GM11168 (cell line): ENCODE data around the gene DNASE2B.

Source experiments
- in situ Hi-C: fragments of 300-500 bp; cut with MboI; formaldehyde crosslinking; loops from one replicate; pipeline ENCODE4 v1.12.0; 2022; ENCODE audit warnings: low sequenced_read_pairs; ENCODE audit not compliant: unreplicated experiment

The DNASE2B gene

DNA sequence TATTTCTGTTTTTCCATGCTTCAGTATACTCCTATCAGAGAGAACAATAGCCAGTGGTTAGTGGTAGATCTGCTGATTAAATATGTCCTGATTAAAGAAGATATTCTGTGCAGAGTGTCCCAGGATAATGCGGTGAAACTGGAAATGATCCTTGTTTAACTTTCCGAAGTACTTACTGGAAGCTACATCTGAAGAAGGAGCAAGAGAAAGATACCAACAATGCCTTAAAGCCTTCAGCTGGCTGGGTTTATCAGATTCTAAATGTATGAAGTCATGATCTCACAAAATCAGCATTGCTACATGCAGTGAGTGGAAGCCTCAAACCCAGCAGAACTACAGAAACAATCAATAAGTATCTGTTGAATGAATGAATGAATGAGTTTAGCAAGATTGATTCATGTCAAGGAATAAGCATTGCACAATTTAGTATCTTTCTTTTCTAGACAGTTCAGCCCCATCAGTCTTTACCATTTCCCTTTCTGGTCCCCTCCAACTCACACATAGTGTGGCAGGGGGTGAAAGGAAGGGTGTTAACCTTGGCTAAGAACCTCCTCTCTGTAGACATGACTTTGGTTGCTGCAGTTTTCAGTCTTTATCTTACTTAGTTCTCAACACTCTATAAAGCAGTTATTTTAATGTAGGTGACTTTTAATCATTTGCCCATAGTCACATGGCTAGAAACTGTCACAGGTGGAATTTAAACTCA is 24.7 kb upstream of the DNASE2B start:
- in situ Hi-C loops: no loop called here

DNA sequence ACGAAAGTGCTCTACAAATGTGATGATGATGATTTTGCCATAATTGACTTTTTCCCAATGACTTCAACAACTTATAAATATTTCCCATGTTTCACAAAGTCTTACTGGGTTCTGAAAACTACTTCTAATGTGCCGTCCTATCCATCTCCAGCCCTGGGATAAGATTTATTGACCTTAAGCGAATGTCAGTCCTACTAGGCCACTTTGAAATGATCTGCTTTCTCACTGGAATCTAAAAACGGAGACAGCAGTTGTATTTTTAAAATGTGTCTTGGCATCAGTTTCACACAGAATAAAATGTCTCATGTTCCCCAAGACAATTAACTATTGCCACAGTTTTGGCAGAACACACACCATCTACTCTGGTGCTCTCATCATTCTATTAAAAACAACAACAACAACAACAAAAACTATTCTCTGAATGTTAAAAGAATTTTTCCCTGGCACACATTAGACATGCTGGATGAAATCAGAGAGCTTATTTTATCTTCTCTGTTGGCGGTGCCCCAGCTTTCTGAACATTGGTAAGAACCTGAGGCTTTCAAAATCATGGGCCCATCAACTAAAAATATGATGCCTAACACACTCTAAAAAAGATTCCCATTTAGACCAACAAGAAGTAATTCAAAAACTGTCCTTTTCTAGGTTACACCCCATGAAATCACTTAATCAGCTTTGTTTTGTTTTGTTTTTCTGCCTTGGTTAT is 23.1 kb upstream of the DNASE2B start:
- in situ Hi-C loops: no loop called here

GRCh38 chr1:84376000-84376910 is 22.0 kb upstream of the DNASE2B start:
- in situ Hi-C loops: no loop called here

DNA sequence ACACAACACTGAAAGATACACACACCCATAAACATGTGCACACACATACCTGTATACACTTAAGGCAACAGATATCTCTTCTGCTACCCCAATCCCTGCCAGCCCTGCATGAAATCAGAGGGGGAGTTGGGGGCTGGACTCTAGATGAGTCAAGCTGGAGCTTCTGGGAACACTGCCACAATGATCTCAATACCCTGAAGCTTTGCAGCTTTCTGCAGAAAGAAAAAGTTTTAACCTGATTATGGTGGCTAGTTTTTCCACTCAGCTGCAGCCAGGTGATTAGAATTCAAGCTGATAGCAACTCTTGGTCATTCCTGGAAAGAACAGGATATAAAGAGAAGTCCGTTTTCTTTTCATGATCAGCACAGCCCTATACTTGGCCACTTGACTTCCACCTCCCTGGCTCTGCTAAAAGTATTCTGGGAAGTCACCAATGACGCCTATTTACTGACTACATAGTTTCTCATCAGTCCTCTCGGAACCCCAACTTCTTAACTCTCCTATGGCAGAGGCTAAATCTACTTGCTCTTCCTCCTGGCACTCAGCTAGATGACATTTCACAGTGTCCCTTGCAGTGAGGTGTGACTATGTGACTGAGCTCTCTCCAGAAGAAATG is 20.7 kb upstream of the DNASE2B start:
- in situ Hi-C loops: no loop called here

DNA sequence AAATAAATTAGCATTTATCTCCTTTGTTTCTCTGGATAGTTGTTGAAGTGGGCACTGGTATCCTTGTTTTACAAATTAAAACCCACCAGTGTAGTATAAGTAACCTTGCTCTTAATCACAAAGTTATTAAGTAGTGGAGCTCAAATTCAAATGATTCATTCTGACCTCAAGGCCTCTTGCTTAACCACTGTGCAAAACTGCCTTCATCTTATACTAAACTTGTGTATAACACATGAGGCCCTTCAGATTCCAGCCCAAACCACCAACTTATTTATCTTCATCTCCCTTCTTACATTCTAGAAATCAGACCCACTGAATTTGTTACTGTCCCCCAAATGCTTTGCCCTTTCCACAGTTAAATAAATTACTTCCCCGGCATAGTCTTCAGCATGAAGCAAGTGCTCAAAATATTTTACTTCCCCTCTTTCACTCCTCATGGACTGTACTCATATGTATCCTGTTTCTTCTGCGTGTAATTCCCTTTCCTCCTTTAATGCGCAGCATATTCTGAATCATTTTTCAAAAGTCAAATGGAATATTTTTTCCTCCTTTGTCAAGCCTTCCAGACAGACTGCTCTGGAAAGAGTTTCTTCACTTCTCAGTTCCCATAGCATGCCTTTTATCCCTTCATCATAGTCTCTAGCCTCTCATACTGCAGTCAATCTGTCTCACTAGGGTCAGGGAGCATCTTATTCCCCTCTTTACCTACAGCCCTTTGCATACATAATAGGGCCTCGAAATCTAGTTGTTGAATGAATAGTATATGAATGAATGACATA is 19.0 kb upstream of the DNASE2B start:
- in situ Hi-C loops: no loop called here

DNA sequence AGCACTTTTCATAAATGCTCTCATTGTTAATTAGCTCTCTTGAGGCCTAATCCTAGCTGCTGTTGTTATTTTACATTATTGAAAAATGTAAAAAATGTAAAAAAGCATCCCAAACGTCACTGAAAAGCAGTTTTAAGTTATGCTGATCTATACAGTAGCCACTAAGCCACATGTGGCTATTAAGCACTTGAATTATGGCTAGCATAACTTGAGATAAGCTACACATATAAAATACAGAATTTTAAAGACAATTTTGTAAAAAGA is 18.4 kb upstream of the DNASE2B start:
- in situ Hi-C loops: no loop called here

DNA sequence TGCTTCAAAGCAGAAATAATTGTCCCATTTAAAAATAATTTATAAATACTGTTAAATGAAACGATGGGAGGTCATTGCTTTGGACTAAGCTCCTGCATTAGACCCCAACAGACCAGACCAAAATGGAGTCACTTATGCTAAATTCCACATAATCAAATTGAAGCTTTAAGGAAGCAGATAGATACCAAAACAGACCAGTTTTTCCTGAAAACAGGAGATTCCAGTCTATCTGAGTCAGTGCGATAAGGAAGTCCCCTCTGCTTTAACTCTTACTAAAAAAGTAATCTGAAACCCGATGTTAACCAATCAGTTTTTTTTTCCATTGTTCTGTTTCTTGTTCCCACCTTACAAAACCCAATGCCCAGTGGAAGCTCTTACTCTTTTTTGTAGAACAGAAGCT is 16.2 kb upstream of the DNASE2B start:
- in situ Hi-C loops: no loop called here

GRCh38 chr1:84385347-84385746 is 12.9 kb upstream of the DNASE2B start:
- in situ Hi-C loops: no loop called here

- in situ Hi-C loops: no loop called here
These were observed 11.4 kb upstream of the DNASE2B start for GRCh38 chr1:84386716-84387479.

DNA sequence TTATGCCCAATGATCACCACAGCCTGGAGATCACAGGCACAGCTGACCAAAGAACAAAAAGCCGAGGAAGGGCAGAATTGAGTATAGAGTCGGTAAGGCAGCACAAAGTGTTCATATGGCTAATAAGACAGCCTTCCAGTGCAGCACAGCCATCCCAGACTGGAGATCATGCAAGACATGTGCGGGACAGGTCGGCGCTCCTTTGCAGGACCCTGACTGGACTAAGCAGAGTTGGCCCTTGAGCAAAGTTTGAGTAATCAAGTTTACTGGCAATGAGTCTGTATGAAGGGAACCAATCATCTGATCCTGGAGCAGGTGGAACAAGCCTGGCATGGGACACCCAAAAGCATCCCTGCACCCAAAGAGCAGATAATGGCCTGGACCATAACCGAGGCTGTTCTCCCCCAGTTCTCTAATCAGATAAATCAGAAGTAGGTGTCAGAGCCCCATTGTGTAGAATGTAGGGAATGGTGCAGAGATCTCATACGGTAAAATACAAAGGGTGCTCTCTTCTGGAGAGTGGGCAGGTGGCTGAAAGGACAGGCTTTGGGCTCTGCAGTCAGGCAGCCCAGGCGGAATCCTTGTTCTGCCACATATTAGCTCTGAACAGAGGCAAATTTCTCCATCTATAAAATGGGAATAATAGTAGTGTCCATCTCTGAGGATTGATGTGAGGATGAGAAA is 10.7 kb upstream of the DNASE2B start:
- in situ Hi-C loops: no loop called here

- in situ Hi-C loops: no loop called here
These were observed 8.1 kb upstream of the DNASE2B start for GRCh38 chr1:84390226-84390625.

DNA sequence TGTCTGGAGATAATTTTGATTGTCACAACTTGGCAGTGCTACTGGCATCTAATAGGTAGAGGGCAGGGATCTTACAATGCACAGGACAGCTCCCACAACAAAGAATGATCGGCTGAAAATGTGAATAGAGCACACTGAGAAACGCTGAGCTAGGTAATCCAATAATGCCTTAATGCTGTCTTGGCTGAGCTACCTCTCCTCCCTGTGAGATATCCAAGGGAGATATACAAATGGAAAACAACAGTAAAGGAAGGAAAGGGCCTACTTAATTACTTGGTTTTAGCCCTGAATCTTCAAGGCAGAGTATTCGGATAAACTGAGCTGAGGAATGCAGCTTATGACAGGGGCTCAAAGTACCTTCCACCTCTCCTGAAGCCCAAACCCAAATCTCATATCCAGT is 2.9 kb downstream of the DNASE2B start:
- in situ Hi-C loops: no loop called here

DNA sequence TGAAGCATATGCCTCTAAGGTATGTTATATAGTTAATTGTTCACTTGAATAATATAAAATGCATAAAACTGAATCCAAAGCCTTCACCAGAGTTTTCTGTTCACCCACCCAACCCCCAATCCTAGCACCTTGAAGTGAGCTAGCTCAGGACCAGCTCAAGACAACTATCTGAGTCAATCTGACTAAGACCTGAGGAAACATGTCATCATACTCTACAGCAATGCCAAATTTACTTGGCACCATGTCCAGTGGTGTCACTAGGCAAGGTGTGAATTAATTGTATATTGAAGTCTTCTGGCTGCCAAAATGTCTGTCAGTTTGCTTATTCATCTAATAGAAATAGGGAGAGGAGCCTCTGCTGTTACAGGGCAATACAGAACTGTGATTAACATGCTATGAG is 3.8 kb downstream of the DNASE2B start:
- in situ Hi-C loops: no loop called here

GRCh38 chr1:84402501-84402900 is 4.2 kb downstream of the DNASE2B start:
- in situ Hi-C loops: no loop called here

- in situ Hi-C loops: no loop called here
These were observed 5.1 kb downstream of the DNASE2B start for GRCh38 chr1:84403347-84403746.

DNA sequence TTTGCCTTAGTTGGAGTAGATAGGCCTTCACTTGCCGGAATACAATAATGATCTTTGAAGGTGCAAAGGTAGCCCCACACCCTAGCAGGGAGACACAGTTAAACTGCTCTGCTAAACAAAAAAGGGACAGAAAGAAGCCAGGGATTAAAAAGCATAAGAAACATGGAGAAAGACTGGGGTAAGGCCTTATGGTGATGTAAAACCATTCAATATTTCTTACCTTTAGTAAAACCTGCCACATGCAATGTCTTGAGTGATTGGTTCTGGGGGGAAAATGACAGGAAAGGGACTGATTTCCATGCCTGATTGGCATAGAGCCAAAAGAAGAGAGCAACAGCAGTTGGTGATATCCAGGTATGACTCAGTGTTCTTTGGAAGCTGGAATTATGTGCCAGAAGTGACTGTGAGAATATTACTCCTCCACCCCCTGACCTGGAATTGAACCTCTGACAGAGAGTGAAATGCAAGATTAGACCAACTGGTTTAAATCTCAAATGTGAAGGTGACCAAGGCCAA is 8.1 kb downstream of the DNASE2B start:
- in situ Hi-C loops: no loop called here

DNA sequence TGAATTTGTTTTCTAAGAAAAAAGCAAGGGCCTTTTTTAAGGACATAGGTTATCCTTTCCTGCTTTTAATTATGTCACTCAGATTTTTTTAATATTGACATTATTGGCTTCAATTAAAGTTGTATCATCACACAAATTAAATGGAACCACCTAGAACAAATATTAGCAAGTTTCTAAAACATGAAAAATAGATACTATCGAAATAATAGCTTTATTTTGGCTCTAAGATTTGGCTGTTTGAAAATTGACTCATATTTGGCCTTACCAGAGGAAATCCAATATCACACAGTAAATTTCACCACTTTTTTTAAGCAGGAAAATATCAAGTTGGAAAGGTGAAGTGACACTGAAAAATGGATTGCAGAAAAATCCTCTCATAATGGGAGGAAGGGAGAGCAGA is 9.2 kb downstream of the DNASE2B start:
- in situ Hi-C loops: no loop called here

DNA sequence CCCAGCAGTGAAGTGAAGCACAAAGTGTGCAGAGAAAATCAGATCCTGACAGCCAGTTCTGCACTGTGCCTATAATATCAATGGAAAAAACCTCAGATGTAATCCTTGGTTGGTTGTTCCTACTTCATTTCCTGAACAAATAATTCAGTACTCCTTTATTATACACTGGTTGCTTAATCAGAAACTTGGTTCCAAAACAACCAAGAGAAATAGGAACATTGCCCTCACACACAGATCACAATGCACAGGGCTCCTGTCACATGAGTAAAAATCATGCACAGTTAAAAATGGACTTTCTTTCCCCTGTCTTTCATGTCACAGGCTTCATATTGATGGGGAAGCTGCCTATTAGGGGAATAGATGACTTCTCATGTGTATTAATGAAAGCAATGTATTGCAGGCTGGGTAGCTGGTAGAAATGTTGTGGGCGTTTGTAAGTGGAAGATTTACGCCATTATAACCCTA is 9.7 kb downstream of the DNASE2B start:
- in situ Hi-C loops: no loop called here

DNA sequence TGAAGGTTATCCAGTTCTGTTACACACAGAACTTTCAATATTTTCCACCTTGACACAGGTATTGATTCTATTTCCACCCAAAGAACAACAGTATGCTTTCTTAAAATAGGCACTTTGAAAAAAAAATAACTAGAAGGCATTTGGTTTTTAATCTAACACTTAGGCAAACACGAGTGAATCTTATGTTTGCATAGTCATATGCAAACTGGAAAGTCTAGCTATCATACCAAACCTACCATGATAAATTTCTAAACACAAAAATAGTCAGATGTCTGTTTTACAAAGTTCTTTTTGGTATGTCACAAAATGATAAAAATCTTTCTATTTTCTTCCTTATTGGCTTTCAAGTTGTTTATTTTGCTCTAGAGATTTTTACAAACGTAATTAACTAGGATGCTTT is 11.6 kb downstream of the DNASE2B start:
- in situ Hi-C loops: no loop called here
